Gastroesophageal sphincter (tissue), 4 donors: ENCODE data around the gene CELF2. TPM values are rescaled to one million over a fixed set of nuclear protein-coding genes. Genes with fewer than 3 reads are reported as not detected.
A peak's percentile ranks its signal among the peaks of the same experiment; 100 is the strongest.

Experiments
- ATAC-seq: fragments of 150-250 bp; one replicate; pipeline ENCODE4 v1.9.1; 2016; ENCODE audit warnings: mild to moderate bottlenecking, moderate library complexity
- H3K27ac ChIP-seq, 4 donors: fragments of 200-600 bp; sonication (generic) in 3 of 4; 1 replicate in 3 of 4; 2 replicates in 1 of 4; pipeline ENCODE4 v1.5.1; 2016 to 2019
- H3K27me3 ChIP-seq: fragments of 200-600 bp; sonication (generic); one replicate; pipeline ENCODE4 v1.5.1; 2019
- H3K36me3 ChIP-seq, 2 donors: fragments of 200-600 bp; sonication (generic); one replicate each; pipeline ENCODE4 v1.5.1; 2019; ENCODE audit warnings: control low read depth in 1 of 2
- H3K4me1 ChIP-seq, 3 donors: fragments of 200-600 bp; sonication (generic); 1 replicate in 2 of 3; 2 replicates in 1 of 3; pipeline ENCODE4 v1.5.1; 2016 to 2019; ENCODE audit warnings: control low read depth in 2 of 3
- H3K4me3 ChIP-seq, 2 donors: fragments of 200-600 bp; sonication (generic); one replicate each; pipeline ENCODE4 v1.5.1; 2019; ENCODE audit warnings: mild to moderate bottlenecking in 1 of 2, moderate library complexity in 1 of 2
- H3K9me3 ChIP-seq, 3 donors: fragments of 200-600 bp; sonication (generic); one replicate each; pipeline ENCODE4 v1.5.1; 2017 to 2019; ENCODE audit warnings: control low read depth in 2 of 3
- CTCF ChIP-seq, 4 experiments: fragments of 200-600 bp in 2 of 4; fragments of 450-650 bp in 2 of 4; sonication (generic) in 1 of 4; IDR thresholded peaks; one replicate each; pipeline ENCODE4 v1.5.1; 2017 to 2019; ENCODE audit warnings: antibody characterized with exemption in 4 of 4, mild to moderate bottlenecking in 2 of 4, moderate library complexity in 2 of 4
- EP300 ChIP-seq: sonication (generic); formaldehyde crosslinking; IDR thresholded peaks from one replicate; pipeline ENCODE4 v1.6.1; 2017; ENCODE audit warnings: antibody characterized with exemption, mild to moderate bottlenecking
- POLR2A ChIP-seq, 2 donors: fragments of 450-650 bp; IDR thresholded peaks; one replicate each; pipeline ENCODE4 v1.6.1; 2017; ENCODE audit warnings: antibody characterized with exemption in 2 of 2, mild to moderate bottlenecking in 2 of 2, moderate library complexity in 1 of 2
- POLR2AphosphoS5 ChIP-seq: sonication (generic); formaldehyde crosslinking; IDR thresholded peaks from one replicate; pipeline ENCODE4 v1.6.1; 2017; ENCODE audit warnings: antibody characterized with exemption
- WGBS, 2 donors: methylation state at CpG; one replicate each; pipeline ENCODE4 v1.1.5; 2018; ENCODE audit warnings: low coverage in 1 of 2; 5-methylcytosine and 5-hydroxymethylcytosine counted together
- total RNA-seq, 4 donors: library from RNA; depleted of rRNA; stranded (reverse); fragments of >200 nt; gene quantifications; one replicate each; pipeline ENCODE4 v1.1.0, GENCODE V29; 2016

The CELF2 gene
- total RNA-seq, 4 donors from 2014 or later: 82.4 to 122 (median 110) TPM

- TF ChIP-seq CTCF (IDR thresholded peaks at IDR 0.05): no peak
- no peak for TF ChIP-seq EP300
- TF ChIP-seq POLR2AphosphoS5: no peak
- TF ChIP-seq POLR2A (IDR thresholded peaks at IDR 0.05): no peak
- Histone ChIP-seq H3K36me3 (no peaks in the 10 kb centered on the region), H3K9me3 (no peaks in the 10 kb centered on the region), H3K27ac (no peak overlapping the region), H3K4me1 (peaks cover 18 to 73% (median 25%) of the 10 kb centered on the region in 3 donors), H3K4me3 (no peak overlapping the region), H3K27me3 (no peaks in the 10 kb centered on the region)
- peak; percentile 36 for ATAC-seq
- WGBS, 2 donors: 29 to 81% methylated on average over 2 to 3 of the region's 3 CpGs
These were observed 127.8 kb downstream of the CELF2 start for GRCh38 chr10:11145495-11145855.

- Histone ChIP-seq H3K36me3 (no peaks in the 10 kb centered on the region), H3K9me3 (no peaks in the 10 kb centered on the region), H3K4me3 (no peak overlapping the region), H3K27me3 (no peaks in the 10 kb centered on the region), H3K27ac (peak overlapping the region in 3 of 4 donors; percentile 12 to 16 (median 12)), H3K4me1 (peaks cover 18 to 84% (median 25%) of the 10 kb centered on the region in 3 donors)
- no peak for TF ChIP-seq POLR2A (IDR thresholded peaks at IDR 0.05)
- no peak for TF ChIP-seq CTCF (IDR thresholded peaks at IDR 0.05)
- TF ChIP-seq POLR2AphosphoS5: no peak
- no peak for TF ChIP-seq EP300
- ATAC-seq: no peak
- WGBS, 2 donors: 22 to 57% methylated on average over 3 to 6 of the region's 6 CpGs
These were observed 128.9 kb downstream of the CELF2 start for GRCh38 chr10:11146402-11147171.

- Histone ChIP-seq H3K27me3 (no peaks in the 10 kb centered on the region), H3K27ac (peak overlapping the region in 2 of 4 donors; percentile 3 to 12), H3K36me3 (no peaks in the 10 kb centered on the region), H3K9me3 (no peaks in the 10 kb centered on the region), H3K4me3 (no peak overlapping the region), H3K4me1 (peaks cover 18 to 93% (median 25%) of the 10 kb centered on the region in 3 donors)
- TF ChIP-seq CTCF (IDR thresholded peaks at IDR 0.05) (peak in 1 of 4 experiments; percentile 20), POLR2A (IDR thresholded peaks at IDR 0.05) (no peak)
- ATAC-seq: peak; percentile 17
- WGBS, 2 donors: 68 to 86% methylated on average over 9 of the region's 9 CpGs
These were observed 130.1 kb downstream of the CELF2 start for GRCh38 chr10:11147722-11148121.

- Histone ChIP-seq H3K27ac (peak overlapping the region in 1 of 4 donors; percentile 12), H3K9me3 (no peaks in the 10 kb centered on the region), H3K4me1 (peaks cover 18 to 93% (median 25%) of the 10 kb centered on the region in 3 donors), H3K4me3 (no peak overlapping the region), H3K36me3 (no peaks in the 10 kb centered on the region), H3K27me3 (no peaks in the 10 kb centered on the region)
- 53 to 70% methylated on average over 8 to 10 of the region's 10 CpGs for WGBS, 2 donors
- TF ChIP-seq EP300: no peak
- TF ChIP-seq POLR2A (IDR thresholded peaks at IDR 0.05): no peak
- no peak for TF ChIP-seq POLR2AphosphoS5
- no peak for TF ChIP-seq CTCF (IDR thresholded peaks at IDR 0.05)
- no peak for ATAC-seq
These were observed 130.7 kb downstream of the CELF2 start for GRCh38 chr10:11148142-11149028.
